Measurements from ENCODE around the gene CLEC16A.

Gene CLEC16A

DNA sequence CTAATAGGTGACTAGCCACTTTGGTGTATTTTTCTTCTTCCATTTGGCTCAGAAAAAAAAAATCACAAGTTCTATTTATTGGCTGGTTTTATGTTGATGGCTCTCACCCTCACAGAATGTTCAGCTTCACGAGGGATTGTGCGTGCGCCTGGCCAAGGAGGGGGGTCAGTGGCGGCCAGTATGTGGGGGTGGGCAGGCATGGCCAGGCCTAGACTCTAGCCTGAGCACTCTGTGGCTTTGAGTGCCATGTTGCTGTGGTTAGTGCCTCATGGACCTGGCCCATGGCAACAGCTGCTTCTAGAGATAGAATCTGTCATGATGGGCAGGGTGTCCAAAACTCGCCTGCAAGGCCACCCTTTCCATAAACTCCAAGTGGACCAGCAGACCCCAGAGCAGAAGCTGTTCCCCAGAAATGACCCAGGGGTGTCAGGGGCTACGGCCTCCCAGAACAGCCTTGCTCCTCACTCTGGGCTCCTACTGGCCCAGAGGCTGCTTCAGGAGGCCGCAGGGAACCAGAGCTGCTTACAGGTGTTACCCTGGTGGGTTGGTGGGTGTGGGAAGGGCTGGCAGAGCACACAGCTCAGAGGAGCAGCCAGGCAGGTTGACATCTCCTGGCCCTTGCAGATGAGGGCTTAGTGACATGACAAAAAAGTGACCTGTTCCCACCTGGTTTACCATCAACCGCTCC is 186.8 kb downstream of the CLEC16A start:
- DNase-seq (ENCODE audit: low spot score): no peak
- POLR2A ChIA-PET (ENCODE audit: low non-redundant PET): no interaction called here
- TF ChIP-seq, protein P1, sequence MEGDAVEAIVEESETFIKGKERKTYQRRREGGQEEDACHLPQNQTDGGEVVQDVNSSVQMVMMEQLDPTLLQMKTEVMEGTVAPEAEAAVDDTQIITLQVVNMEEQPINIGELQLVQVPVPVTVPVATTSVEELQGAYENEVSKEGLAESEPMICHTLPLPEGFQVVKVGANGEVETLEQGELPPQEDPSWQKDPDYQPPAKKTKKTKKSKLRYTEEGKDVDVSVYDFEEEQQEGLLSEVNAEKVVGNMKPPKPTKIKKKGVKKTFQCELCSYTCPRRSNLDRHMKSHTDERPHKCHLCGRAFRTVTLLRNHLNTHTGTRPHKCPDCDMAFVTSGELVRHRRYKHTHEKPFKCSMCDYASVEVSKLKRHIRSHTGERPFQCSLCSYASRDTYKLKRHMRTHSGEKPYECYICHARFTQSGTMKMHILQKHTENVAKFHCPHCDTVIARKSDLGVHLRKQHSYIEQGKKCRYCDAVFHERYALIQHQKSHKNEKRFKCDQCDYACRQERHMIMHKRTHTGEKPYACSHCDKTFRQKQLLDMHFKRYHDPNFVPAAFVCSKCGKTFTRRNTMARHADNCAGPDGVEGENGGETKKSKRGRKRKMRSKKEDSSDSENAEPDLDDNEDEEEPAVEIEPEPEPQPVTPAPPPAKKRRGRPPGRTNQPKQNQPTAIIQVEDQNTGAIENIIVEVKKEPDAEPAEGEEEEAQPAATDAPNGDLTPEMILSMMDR (conservative IDR thresholded peaks at IDR 0.05; ENCODE audit: low read depth): no peak
- CTCF ChIA-PET: interaction anchor here (0.6 to 0.9 kb wide), 2 partner anchors 20 to 45 kb away, joined by 3 read pairs; no protein-coding TSS in a partner anchor
- H3K27ac ChIP-seq: no peak overlapping the region

- ChIA-PET CTCF (interaction anchor here (0.6 to 0.9 kb wide), 3 partner anchors 21 to 44 kb away, joined by 3 read pairs; no protein-coding TSS in a partner anchor), POLR2A (ENCODE audit: low non-redundant PET) (no interaction called here)
- no peak for DNase-seq (ENCODE audit: low spot score)
- no peak overlapping the region for H3K27ac ChIP-seq
- TF ChIP-seq, protein P1 (conservative IDR thresholded peaks at IDR 0.05; ENCODE audit: low read depth): no peak
Observed at GRCh38 chr16:11131706-11132105, 187.3 kb downstream of the CLEC16A start.

DNA sequence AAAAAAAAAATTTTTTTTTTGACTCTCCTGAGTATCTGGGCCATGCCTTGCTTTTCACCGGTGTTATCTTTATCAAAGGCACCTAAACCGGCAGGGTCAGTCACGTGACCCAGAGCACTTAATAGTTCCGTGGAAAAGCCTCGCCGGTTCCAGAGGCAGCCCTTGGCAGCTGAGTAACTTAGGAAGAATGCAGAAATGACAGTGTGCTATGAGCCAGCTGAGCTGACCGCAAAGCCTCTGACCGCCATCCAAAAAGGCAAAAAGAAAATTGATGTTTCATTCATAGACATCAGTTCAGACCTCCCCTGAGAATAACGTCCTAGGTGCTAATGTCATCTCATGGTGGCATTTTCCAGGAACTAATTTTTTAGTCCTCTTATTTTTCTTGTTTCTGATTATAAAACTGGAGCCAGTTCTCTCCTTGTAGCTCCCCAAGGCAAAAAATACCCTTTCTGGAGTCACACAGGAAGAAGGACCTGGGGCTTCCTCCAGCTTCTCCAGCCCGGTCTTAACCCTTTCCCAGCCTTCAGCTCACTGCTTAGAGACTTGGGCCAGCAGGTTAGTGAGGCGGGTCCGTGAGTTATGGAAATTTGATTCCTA is 189.1 kb downstream of the CLEC16A start:
- POLR2A ChIA-PET (ENCODE audit: low non-redundant PET): interaction anchor here (1.2 kb wide), 1 partner anchor 122 kb away, joined by 3 read pairs; the partner anchor contains the start of gene SOCS1
- peak; percentile 92 for DNase-seq (ENCODE audit: low spot score)

GRCh38 chr16:11134722-11135463 is 190.5 kb downstream of the CLEC16A start:
- ChIA-PET POLR2A (ENCODE audit: low non-redundant PET) (no interaction called here), CTCF (interaction anchor here (0.6 to 1.7 kb wide), 2 partner anchors 120 to 828 kb away, joined by 3 to 6 read pairs; no protein-coding TSS in a partner anchor)
- TF ChIP-seq, protein P1 (conservative IDR thresholded peaks at IDR 0.05; ENCODE audit: low read depth): no peak
- peak overlapping the region; percentile 63 for H3K27ac ChIP-seq
- DNase-seq (ENCODE audit: low spot score): no peak

More for the DNA sequence above, 189.1 kb downstream of the CLEC16A start:
- TF ChIP-seq, protein P1 (conservative IDR thresholded peaks at IDR 0.05; ENCODE audit: low read depth): no peak
- peak overlapping the region; percentile 70 for H3K27ac ChIP-seq
- CTCF ChIA-PET: interaction anchor here (0.6 to 0.7 kb wide), 3 partner anchors 170 to 225 kb away, joined by 3 to 4 read pairs (median 3); no protein-coding TSS in a partner anchor

- DNase-seq (ENCODE audit: low spot score): peak; percentile 53
- TF ChIP-seq, protein P1 (conservative IDR thresholded peaks at IDR 0.05; ENCODE audit: low read depth): no peak
- H3K27ac ChIP-seq: peak overlapping the region; percentile 63
- ChIA-PET CTCF (interaction anchor here (1.7 kb wide), 1 partner anchor 120 kb away, joined by 6 read pairs; no protein-coding TSS in a partner anchor), POLR2A (ENCODE audit: low non-redundant PET) (no interaction called here)
Observed at GRCh38 chr16:11135464-11135973, 191.2 kb downstream of the CLEC16A start.

DNA sequence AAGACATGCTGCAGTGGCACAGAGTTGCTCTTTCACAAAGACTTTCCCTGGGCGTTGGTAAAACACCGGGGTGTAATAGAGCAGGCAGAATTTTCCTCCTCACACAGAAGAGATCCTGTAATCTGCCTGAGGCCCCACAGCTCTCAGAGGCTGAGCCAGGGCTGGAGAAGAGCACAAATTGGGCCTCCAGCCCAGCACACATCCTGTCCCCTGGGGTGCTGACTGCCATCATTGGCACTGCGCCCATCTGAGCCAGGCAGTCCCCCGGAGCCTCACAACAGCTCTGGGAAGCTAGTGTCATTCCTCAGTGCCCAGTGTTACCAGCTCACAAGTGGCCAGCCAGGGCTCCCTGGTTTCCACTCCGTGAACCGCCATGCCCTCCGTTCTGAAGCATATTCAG is 192.2 kb downstream of the CLEC16A start:
- POLR2A ChIA-PET (ENCODE audit: low non-redundant PET): no interaction called here
- CTCF ChIA-PET: no interaction called here
- TF ChIP-seq, protein P1 (conservative IDR thresholded peaks at IDR 0.05; ENCODE audit: low read depth): no peak
- H3K27ac ChIP-seq: peak overlapping the region; percentile 55
- no peak for DNase-seq (ENCODE audit: low spot score)

All from RWPE1 (cell line).